Measurements from ENCODE around the gene RHOBTB1.

- TF ChIP-seq, protein P1, sequence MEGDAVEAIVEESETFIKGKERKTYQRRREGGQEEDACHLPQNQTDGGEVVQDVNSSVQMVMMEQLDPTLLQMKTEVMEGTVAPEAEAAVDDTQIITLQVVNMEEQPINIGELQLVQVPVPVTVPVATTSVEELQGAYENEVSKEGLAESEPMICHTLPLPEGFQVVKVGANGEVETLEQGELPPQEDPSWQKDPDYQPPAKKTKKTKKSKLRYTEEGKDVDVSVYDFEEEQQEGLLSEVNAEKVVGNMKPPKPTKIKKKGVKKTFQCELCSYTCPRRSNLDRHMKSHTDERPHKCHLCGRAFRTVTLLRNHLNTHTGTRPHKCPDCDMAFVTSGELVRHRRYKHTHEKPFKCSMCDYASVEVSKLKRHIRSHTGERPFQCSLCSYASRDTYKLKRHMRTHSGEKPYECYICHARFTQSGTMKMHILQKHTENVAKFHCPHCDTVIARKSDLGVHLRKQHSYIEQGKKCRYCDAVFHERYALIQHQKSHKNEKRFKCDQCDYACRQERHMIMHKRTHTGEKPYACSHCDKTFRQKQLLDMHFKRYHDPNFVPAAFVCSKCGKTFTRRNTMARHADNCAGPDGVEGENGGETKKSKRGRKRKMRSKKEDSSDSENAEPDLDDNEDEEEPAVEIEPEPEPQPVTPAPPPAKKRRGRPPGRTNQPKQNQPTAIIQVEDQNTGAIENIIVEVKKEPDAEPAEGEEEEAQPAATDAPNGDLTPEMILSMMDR (IDR thresholded peaks at IDR 0.05): no peak
- no peak for TF ChIP-seq POLR2A (IDR thresholded peaks at IDR 0.05)
Measured at GRCh38 chr10:60975716-60976115, 31.7 kb upstream of the RHOBTB1 start.
